GM12878 (cell line): Measurements from ENCODE around the gene SLC25A52. TPM values are rescaled to one million over a fixed set of nuclear protein-coding genes. Genes with fewer than 3 reads are reported as not detected.

Experiments used
- ATAC-seq: fragments of 200-7000 bp; cut with Tn5 transposase; 3 replicates; pipeline ENCODE4 v1.9.1; 2020; ENCODE audit warnings: mild to moderate bottlenecking, moderate library complexity
- BruUV-seq: library from RNA; stranded (reverse); fragments of 400-500 nt; replicated peaks from 2 replicates; lab custom pipeline; 2021; lab: Mats Ljungman, UMichigan
- CTCF ChIA-PET: fragments of 300-600 bp; sonication (Branson Sonifier 250); formaldehyde crosslinking; extraction: SDS; loops from one replicate; lab custom pipeline; 2021; ENCODE audit warnings: inconsistent platforms; lab: Yijun Ruan, JAX
- POLR2A ChIA-PET: fragments of 350-600 bp; formaldehyde crosslinking; extraction: SDS; loops from one replicate; lab custom pipeline; 2021; ENCODE audit warnings: inconsistent platforms; lab: Charles Lee
- RAD21 ChIA-PET: fragments of 300-600 bp; sonication (Branson Sonifier 250); formaldehyde crosslinking; loops from one replicate; lab custom pipeline; 2023; ENCODE audit warnings: antibody characterized with exemption; ENCODE audit not compliant: unreplicated experiment; lab: Charles Lee
- SMC1A ChIA-PET: fragments of 300-600 bp; sonication (Branson Sonifier 250); formaldehyde crosslinking; loops from one replicate; lab custom pipeline; 2023; ENCODE audit not compliant: unreplicated experiment, uncharacterized antibody; lab: Charles Lee
- DNase-seq: peaks from one replicate; pipeline ENCODE4 v3.0.0-alpha.2; 2011; ENCODE audit warnings: low read depth, low spot score
- FAIRE-seq: peaks from 3 replicates; lab custom pipeline; 2011; peaks lifted over from hg19 to GRCh38; lab: Jason Lieb, UNC
- H2AFZ ChIP-seq: 2 replicates; pipeline ENCODE4 v1.6.0; 2011; ENCODE audit warnings: low read depth, low read length, control low read depth; ENCODE audit not compliant: control insufficient read depth
- H3K27ac ChIP-seq: 2 replicates; pipeline ENCODE4 v1.5.1; 2011; ENCODE audit warnings: control low read depth; ENCODE audit not compliant: control insufficient read depth, insufficient read depth
- H3K27me3 ChIP-seq, 2 experiments: replicated peaks in 1 of 2; 2 replicates each; pipeline versions ENCODE4 v1.6.0 to v1.6.1; 2011; ENCODE audit warnings: low read length in 1 of 2; ENCODE audit not compliant: control insufficient read depth in 2 of 2, insufficient read depth in 2 of 2
- H3K36me3 ChIP-seq, 2 experiments: 2 replicates each; pipeline ENCODE4 v1.5.1; 2011; ENCODE audit warnings: low read length in 1 of 2; ENCODE audit not compliant: control insufficient read depth in 2 of 2, insufficient read depth in 2 of 2
- H3K4me1 ChIP-seq: 2 replicates; pipeline ENCODE4 v1.6.1; 2011; ENCODE audit warnings: mild to moderate bottlenecking, low read length, moderate library complexity, mixed read lengths; ENCODE audit not compliant: control insufficient read depth, insufficient read depth
- H3K4me2 ChIP-seq: 2 replicates; pipeline ENCODE4 v1.6.0; 2011; ENCODE audit warnings: control low read depth; ENCODE audit not compliant: control insufficient read depth, insufficient read depth
- H3K4me3 ChIP-seq: fragments of 200-600 bp; sonication (generic); 2 replicates; pipeline ENCODE4 v1.5.1; 2016
- H3K79me2 ChIP-seq: 2 replicates; pipeline ENCODE4 v1.6.0; 2011; ENCODE audit warnings: low read length; ENCODE audit not compliant: control insufficient read depth, insufficient read depth
- H3K9ac ChIP-seq: 2 replicates; pipeline ENCODE4 v1.8.0; 2011; ENCODE audit warnings: low read length, control low read depth, mixed read lengths; ENCODE audit not compliant: control insufficient read depth, insufficient read depth
- H3K9me3 ChIP-seq: replicated peaks from 3 replicates; pipeline ENCODE4 v1.5.1; 2011; ENCODE audit warnings: mild to moderate bottlenecking, low read length; ENCODE audit not compliant: control insufficient read depth, insufficient read depth
- H4K20me1 ChIP-seq: 2 replicates; pipeline ENCODE4 v1.6.0; 2011; ENCODE audit not compliant: control insufficient read depth, insufficient read depth
- CREM ChIP-seq: IDR thresholded peaks from 2 replicates; pipeline ENCODE4 v1.6.1; 2014; ENCODE audit warnings: antibody characterized with exemption, low read depth
- HDAC6 ChIP-seq: fragments of 200-600 bp; sonication (generic); IDR thresholded peaks from one replicate; pipeline ENCODE4 v1.8.0; 2017; ENCODE audit warnings: antibody characterized with exemption; ENCODE audit not compliant: unreplicated experiment
- HDGF ChIP-seq: fragments of 450-650 bp; IDR thresholded peaks from 2 replicates; pipeline ENCODE4 v1.6.1; 2016; ENCODE audit warnings: antibody characterized with exemption
- POU2F2 ChIP-seq: IDR thresholded peaks from 3 replicates; pipeline ENCODE4 v1.6.1; 2011; ENCODE audit warnings: low read depth, mild to moderate bottlenecking, low read length, borderline replicate concordance
- RAD51 ChIP-seq: fragments of 450-650 bp; IDR thresholded peaks from 2 replicates; pipeline ENCODE4 v1.6.1; 2016; ENCODE audit warnings: moderate library complexity, mild to moderate bottlenecking, inconsistent platforms
- YY1 ChIP-seq: IDR thresholded peaks from 2 replicates; pipeline ENCODE4 v1.6.1; 2011; ENCODE audit warnings: low read depth, mild to moderate bottlenecking, low read length
- ZNF217 ChIP-seq: fragments of 450-650 bp; IDR thresholded peaks from 2 replicates; pipeline ENCODE4 v1.6.1; 2017; ENCODE audit warnings: antibody characterized with exemption, mild to moderate bottlenecking
- WGBS: methylation state at CpG from one replicate; pipeline ENCODE4 v1.1.6; 2016; ENCODE audit warnings: low lambda C conversion rate; ENCODE audit not compliant: insufficient replicate concordance, insufficient coverage; ENCODE audit errors: missing lambda C conversion rate; 5-methylcytosine and 5-hydroxymethylcytosine counted together
- in situ Hi-C: fragments of 300-500 bp; cut with MboI; formaldehyde crosslinking; loops from 9 replicates; pipeline ENCODE4 v1.14.3; 2018; ENCODE audit warnings: mixed read lengths
- intact Hi-C: fragments of 100-400 bp; cut with micrococcal nuclease; formaldehyde crosslinking; loops from one replicate; pipeline ENCODE4 v1.14.2; 2022; ENCODE audit not compliant: unreplicated experiment
- polyA plus RNA-seq, 11 experiments: library from polyadenylated mRNA; depleted of rRNA in 4 of 11; unstranded in 6 of 11; stranded (reverse) in 5 of 11; fragments of >200 nt; fragmentation: Nextera tagmentation in 4 of 11; fragmentation: Illumina TruSeq in 1 of 11; extraction: Ambion mirVana in 4 of 11; extraction: Trizol in 1 of 11; gene quantifications; 1 replicate in 1 of 11; 2 replicates in 10 of 11; pipeline versions ENCODE4 v1.2.1 to v1.2.3, GENCODE V29; 2011 to 2016; ENCODE audit warnings: inconsistent platforms in 2 of 11, missing spikeins in 2 of 11, low read depth in 1 of 11
- total RNA-seq, 4 experiments: library from RNA; depleted of rRNA in 3 of 4; stranded (reverse); fragments of >200 nt in 3 of 4; fragmentation: Illumina TruSeq in 1 of 4; extraction: Trizol in 1 of 4; gene quantifications; 2 replicates each; pipeline versions ENCODE4 v1.2.1 to v1.2.3, GENCODE V29; 2013 to 2021
- TF ChIP-seq, protein P1 (sequence below): IDR thresholded peaks from 2 replicates; pipeline ENCODE4 v1.6.1; 2012; ENCODE audit warnings: low read length, inconsistent platforms
- TF ChIP-seq, protein P2 (sequence below): IDR thresholded peaks from 2 replicates; pipeline ENCODE4 v1.6.1; 2012; ENCODE audit warnings: low read depth, low read length, improper control_type of control experiment
- TF ChIP-seq, protein P3 (sequence below): fragments of 450-650 bp; IDR thresholded peaks from 2 replicates; pipeline ENCODE4 v1.6.1; 2016; ENCODE audit warnings: mild to moderate bottlenecking, moderate library complexity, borderline replicate concordance

The SLC25A52 gene
- total and polyA plus RNA-seq, 10 of the 15 experiments (the other 5 are each of a cell fraction or from before 2014, with no cell fraction given) = not detected

DNA sequence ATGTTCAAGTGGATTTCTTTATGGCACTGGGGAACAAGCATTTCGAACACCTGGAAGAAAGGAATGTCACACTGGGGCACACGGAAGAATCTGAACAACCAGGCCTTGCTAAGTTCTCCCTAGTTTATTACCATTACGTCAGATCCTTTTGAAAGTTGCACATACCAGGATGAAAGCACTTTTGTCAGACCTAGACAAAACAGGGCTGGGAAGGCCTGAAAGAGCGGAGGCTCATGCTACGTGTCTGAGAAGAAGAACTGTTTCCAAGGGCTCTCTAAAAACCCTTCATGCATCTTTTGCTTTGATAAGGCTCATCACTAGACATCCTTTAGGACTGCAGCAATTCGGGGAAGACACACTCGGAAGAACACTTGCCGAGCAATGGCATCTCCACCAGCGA is 15.4 kb upstream of the SLC25A52 start:
- ATAC-seq = no peak
- CTCF ChIA-PET = interaction anchor here (1.2 kb wide), 1 partner anchor 39 kb away, joined by 3 read pairs; no protein-coding TSS in a partner anchor
- TF ChIP-seq YY1 (no peak), HDAC6 (no peak), HDGF (no peak), POU2F2 (no peak), ZNF217 (no peak), RAD51 (no peak), CREM (no peak)
- TF ChIP-seq, protein P1, sequence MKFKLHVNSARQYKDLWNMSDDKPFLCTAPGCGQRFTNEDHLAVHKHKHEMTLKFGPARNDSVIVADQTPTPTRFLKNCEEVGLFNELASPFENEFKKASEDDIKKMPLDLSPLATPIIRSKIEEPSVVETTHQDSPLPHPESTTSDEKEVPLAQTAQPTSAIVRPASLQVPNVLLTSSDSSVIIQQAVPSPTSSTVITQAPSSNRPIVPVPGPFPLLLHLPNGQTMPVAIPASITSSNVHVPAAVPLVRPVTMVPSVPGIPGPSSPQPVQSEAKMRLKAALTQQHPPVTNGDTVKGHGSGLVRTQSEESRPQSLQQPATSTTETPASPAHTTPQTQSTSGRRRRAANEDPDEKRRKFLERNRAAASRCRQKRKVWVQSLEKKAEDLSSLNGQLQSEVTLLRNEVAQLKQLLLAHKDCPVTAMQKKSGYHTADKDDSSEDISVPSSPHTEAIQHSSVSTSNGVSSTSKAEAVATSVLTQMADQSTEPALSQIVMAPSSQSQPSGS = no peak
- TF ChIP-seq, protein P2, sequence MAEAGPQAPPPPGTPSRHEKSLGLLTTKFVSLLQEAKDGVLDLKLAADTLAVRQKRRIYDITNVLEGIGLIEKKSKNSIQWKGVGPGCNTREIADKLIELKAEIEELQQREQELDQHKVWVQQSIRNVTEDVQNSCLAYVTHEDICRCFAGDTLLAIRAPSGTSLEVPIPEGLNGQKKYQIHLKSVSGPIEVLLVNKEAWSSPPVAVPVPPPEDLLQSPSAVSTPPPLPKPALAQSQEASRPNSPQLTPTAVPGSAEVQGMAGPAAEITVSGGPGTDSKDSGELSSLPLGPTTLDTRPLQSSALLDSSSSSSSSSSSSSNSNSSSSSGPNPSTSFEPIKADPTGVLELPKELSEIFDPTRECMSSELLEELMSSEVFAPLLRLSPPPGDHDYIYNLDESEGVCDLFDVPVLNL = no peak
- TF ChIP-seq, protein P3, sequence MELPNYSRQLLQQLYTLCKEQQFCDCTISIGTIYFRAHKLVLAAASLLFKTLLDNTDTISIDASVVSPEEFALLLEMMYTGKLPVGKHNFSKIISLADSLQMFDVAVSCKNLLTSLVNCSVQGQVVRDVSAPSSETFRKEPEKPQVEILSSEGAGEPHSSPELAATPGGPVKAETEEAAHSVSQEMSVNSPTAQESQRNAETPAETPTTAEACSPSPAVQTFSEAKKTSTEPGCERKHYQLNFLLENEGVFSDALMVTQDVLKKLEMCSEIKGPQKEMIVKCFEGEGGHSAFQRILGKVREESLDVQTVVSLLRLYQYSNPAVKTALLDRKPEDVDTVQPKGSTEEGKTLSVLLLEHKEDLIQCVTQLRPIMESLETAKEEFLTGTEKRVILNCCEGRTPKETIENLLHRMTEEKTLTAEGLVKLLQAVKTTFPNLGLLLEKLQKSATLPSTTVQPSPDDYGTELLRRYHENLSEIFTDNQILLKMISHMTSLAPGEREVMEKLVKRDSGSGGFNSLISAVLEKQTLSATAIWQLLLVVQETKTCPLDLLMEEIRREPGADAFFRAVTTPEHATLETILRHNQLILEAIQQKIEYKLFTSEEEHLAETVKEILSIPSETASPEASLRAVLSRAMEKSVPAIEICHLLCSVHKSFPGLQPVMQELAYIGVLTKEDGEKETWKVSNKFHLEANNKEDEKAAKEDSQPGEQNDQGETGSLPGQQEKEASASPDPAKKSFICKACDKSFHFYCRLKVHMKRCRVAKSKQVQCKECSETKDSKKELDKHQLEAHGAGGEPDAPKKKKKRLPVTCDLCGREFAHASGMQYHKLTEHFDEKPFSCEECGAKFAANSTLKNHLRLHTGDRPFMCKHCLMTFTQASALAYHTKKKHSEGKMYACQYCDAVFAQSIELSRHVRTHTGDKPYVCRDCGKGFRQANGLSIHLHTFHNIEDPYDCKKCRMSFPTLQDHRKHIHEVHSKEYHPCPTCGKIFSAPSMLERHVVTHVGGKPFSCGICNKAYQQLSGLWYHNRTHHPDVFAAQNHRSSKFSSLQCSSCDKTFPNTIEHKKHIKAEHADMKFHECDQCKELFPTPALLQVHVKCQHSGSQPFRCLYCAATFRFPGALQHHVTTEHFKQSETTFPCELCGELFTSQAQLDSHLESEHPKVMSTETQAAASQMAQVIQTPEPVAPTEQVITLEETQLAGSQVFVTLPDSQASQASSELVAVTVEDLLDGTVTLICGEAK = no peak
- TF ChIP-seq, all 136 proteins: peak for 0
- SMC1A ChIA-PET = interaction anchor here (1.9 kb wide), 1 partner anchor 16 kb away, joined by 4 read pairs; no protein-coding TSS in a partner anchor
- no peaks in the 10 kb centered on the region for H3K36me3 ChIP-seq
- H3K4me2 ChIP-seq = no peak overlapping the region
- H3K27me3 ChIP-seq = no peaks in the 10 kb centered on the region
- no peaks in the 10 kb centered on the region for H3K79me2 ChIP-seq
- no peaks in the 10 kb centered on the region for H4K20me1 ChIP-seq
- WGBS = 78% methylated on average over 9 of the region's 9 CpGs
- H3K27ac ChIP-seq = no peak overlapping the region
- DNase-seq (no peak), FAIRE-seq (no peak)
- RAD21 ChIA-PET = no interaction called here
- H2AFZ ChIP-seq = no peak overlapping the region; the same call in 1 of the 2 replicates
- no TSS peak for BruUV-seq
- no peak overlapping the region for H3K9ac ChIP-seq
- intact Hi-C loops = no loop called here
- H3K4me3 ChIP-seq = no peak overlapping the region
- H3K4me1 ChIP-seq = peaks cover 11% of the 10 kb centered on the region
- peaks cover 8% of the 10 kb centered on the region for H3K9me3 ChIP-seq
- POLR2A ChIA-PET = no interaction called here
- in situ Hi-C loops = no loop called here
